Effector CD4-positive, alpha-beta T cell (primary cell): ENCODE results near the gene UPK1B.
"Not testable (repeated sequence)": the region's sequence is repeated elsewhere in the genome, so short reads cannot be mapped to it uniquely, and the experiment has no call there.

Experiments
- DNase-seq: peaks from one replicate; pipeline ENCODE4 v3.0.0-alpha.2; 2020

UPK1B gene

GRCh38 chr3:119227070-119227850 lies 53.9 kb downstream of the UPK1B start:
- no peak for DNase-seq

- DNase-seq, result no peak
Observed at GRCh38 chr3:119228373-119229145, 55.2 kb downstream of the UPK1B start.

- no peak for DNase-seq
Observed at GRCh38 chr3:119229190-119229589, 55.8 kb downstream of the UPK1B start.

GRCh38 chr3:119230071-119230470 lies 56.7 kb downstream of the UPK1B start:
- DNase-seq, result no peak

GRCh38 chr3:119230745-119231144 lies 57.3 kb downstream of the UPK1B start:
- no peak for DNase-seq

GRCh38 chr3:119234610-119235009 lies 61.2 kb downstream of the UPK1B start:
- no peak for DNase-seq

GRCh38 chr3:119235151-119235550 lies 61.8 kb downstream of the UPK1B start:
- no peak for DNase-seq

GRCh38 chr3:119236756-119237155 lies 63.4 kb downstream of the UPK1B start:
- no peak for DNase-seq

- DNase-seq, result no peak
Observed at GRCh38 chr3:119237299-119237698, 63.9 kb downstream of the UPK1B start.

- DNase-seq, result no peak
Observed at GRCh38 chr3:119238363-119238762, 65.0 kb downstream of the UPK1B start.

GRCh38 chr3:119239206-119239820 lies 65.9 kb downstream of the UPK1B start:
- DNase-seq, result no peak

- DNase-seq, result no peak
Observed at GRCh38 chr3:119240101-119240590, 66.7 kb downstream of the UPK1B start.

GRCh38 chr3:119240591-119241434 lies 67.4 kb downstream of the UPK1B start, which contains the start of gene B4GALT4:
Gene B4GALT4, minus strand, starts transcription at chr3:119240878. Its CDS starts 10,779 bp downstream, at chr3:119230099.
- peak; percentile 51 for DNase-seq

GRCh38 chr3:119242387-119243057 lies 69.1 kb downstream of the UPK1B start:
- not testable (repeated sequence) for DNase-seq

- DNase-seq, result not testable (repeated sequence)
Observed at GRCh38 chr3:119243058-119243529, 69.7 kb downstream of the UPK1B start.

- DNase-seq, result no peak
Observed at GRCh38 chr3:119243712-119244111, 70.3 kb downstream of the UPK1B start.

GRCh38 chr3:119245778-119246177 lies 72.4 kb downstream of the UPK1B start:
- DNase-seq, result no peak
